ENCODE measurements around the gene FAM25G.

The FAM25G gene

GRCh38 chr10:47447209-47447608, 44.3 kb downstream of the FAM25G start:
- no peak for TF ChIP-seq CTCF (IDR thresholded peaks at IDR 0.05)
- DNase-seq (ENCODE audit: low spot score), result no peak
- Histone ChIP-seq H3K27ac (no peak overlapping the region), H3K4me3 (no peak overlapping the region)

- Histone ChIP-seq H3K27ac (no peak overlapping the region), H3K4me3 (no peak overlapping the region)
- no peak for TF ChIP-seq CTCF (IDR thresholded peaks at IDR 0.05)
- no peak for DNase-seq (ENCODE audit: low spot score)
These were observed 45.8 kb downstream of the FAM25G start for GRCh38 chr10:47445720-47446119.

- no peak overlapping the region for H3K4me3 ChIP-seq
- no peak for TF ChIP-seq CTCF (IDR thresholded peaks at IDR 0.05)
- no peak for DNase-seq (ENCODE audit: low spot score)
- H3K27ac ChIP-seq, result no peak overlapping the region
These were observed 47.5 kb downstream of the FAM25G start for GRCh38 chr10:47444047-47444446.

GRCh38 chr10:47443145-47443544, 48.4 kb downstream of the FAM25G start:
- no peak for DNase-seq (ENCODE audit: low spot score)
- Histone ChIP-seq H3K4me3 (no peak overlapping the region), H3K27ac (no peak overlapping the region)
- no peak for TF ChIP-seq CTCF (IDR thresholded peaks at IDR 0.05)

GRCh38 chr10:47442351-47442750, 49.1 kb downstream of the FAM25G start:
- Histone ChIP-seq H3K4me3 (no peak overlapping the region), H3K27ac (no peak overlapping the region)
- TF ChIP-seq CTCF (IDR thresholded peaks at IDR 0.05), result no peak
- no peak for DNase-seq (ENCODE audit: low spot score)

GRCh38 chr10:47441938-47442337, 49.6 kb downstream of the FAM25G start:
- no peak for TF ChIP-seq CTCF (IDR thresholded peaks at IDR 0.05)
- DNase-seq (ENCODE audit: low spot score), result no peak
- H3K27ac ChIP-seq, result no peak overlapping the region

GRCh38 chr10:47440207-47440606, 51.3 kb downstream of the FAM25G start:
- Histone ChIP-seq H3K4me3 (no peak overlapping the region), H3K27ac (no peak overlapping the region)
- DNase-seq (ENCODE audit: low spot score), result no peak
- TF ChIP-seq CTCF (IDR thresholded peaks at IDR 0.05), result no peak

More at GRCh38 chr10:47441938-47442337, 49.6 kb downstream of the FAM25G start:
- no peak overlapping the region for H3K4me3 ChIP-seq

Data from coronary artery (tissue), 2 donors.